Upper lobe of left lung (tissue), 4 donors: ENCODE results near the gene TANGO2.

ENCODE experiments used
- CTCF ChIP-seq, 6 experiments: fragments of 450-650 bp in 4 of 6; fragments of 200-600 bp in 2 of 6; sonication (generic) in 2 of 6; IDR thresholded peaks; one replicate each; pipeline ENCODE4 v1.5.1; 2016 to 2019; ENCODE audit warnings: antibody characterized with exemption in 6 of 6
- EP300 ChIP-seq, 4 donors: sonication (generic); formaldehyde crosslinking; IDR thresholded peaks; one replicate each; pipeline ENCODE4 v1.5.1; 2017; ENCODE audit warnings: antibody characterized with exemption in 4 of 4, control low read depth in 2 of 4
- POLR2A ChIP-seq, 4 donors: fragments of 450-650 bp; IDR thresholded peaks; one replicate each; pipeline ENCODE4 v1.5.1; 2016 to 2017; ENCODE audit warnings: antibody characterized with exemption in 4 of 4, mild to moderate bottlenecking in 2 of 4
- POLR2AphosphoS5 ChIP-seq, 2 donors: sonication (generic); formaldehyde crosslinking; IDR thresholded peaks; one replicate each; pipeline ENCODE4 v1.5.1; 2017; ENCODE audit warnings: antibody characterized with exemption in 2 of 2

DNA sequence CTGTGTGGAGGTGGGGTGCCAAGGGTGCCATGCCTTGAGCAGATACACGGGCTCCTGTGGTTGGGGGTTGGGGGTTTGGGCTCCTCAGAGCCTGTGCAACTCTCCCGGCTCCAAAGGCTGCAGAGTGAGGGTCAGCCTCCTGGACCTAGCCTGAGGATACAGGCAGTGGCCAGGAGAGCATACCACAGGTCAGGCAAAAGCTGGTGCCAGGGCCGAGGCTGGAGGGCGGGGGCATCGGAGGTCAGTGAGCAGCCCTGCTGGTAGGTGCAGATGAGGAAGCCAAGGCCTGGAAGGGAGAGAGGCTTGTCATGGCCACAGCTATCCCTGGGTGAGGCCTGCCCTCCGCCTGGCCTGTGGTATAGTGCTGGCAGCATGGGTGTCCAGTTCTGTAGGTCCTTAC is 33.6 kb downstream of the TANGO2 start:
- TF ChIP-seq CTCF (IDR thresholded peaks at IDR 0.05): no peak
- no peak for TF ChIP-seq POLR2AphosphoS5 (IDR thresholded peaks at IDR 0.05)
- TF ChIP-seq POLR2A (IDR thresholded peaks at IDR 0.05): no peak
- no peak for TF ChIP-seq EP300 (IDR thresholded peaks at IDR 0.05)
